Common myeloid progenitor, CD34-positive (primary cell): ENCODE measurements around the gene RHBG.
A peak's percentile ranks its signal among the peaks of the same experiment; 100 is the strongest.
"Not testable (repeated sequence)": the region's sequence is repeated elsewhere in the genome, so short reads cannot be mapped to it uniquely, and the experiment has no call there.

Experiments used
- CTCF ChIA-PET: fragments of 350-600 bp; sonication (Branson Sonifier 250); formaldehyde crosslinking; loops from one replicate; lab custom pipeline; 2021; ENCODE audit warnings: antibody characterized with exemption; lab: Charles Lee
- POLR2A ChIA-PET: fragments of 350-600 bp; sonication (Branson Sonifier 250); formaldehyde crosslinking; loops from one replicate; lab custom pipeline; 2021; ENCODE audit warnings: antibody characterized with exemption; lab: Charles Lee
- DNase-seq, 3 donors: peaks; one replicate each; pipeline versions ENCODE4 v3.0.0 to v3.0.0-alpha.2; 2013
- H3K27ac ChIP-seq, 2 experiments: 1 replicate in 1 of 2; 2 replicates in 1 of 2; pipeline ENCODE4 v1.7.0; 2013; ENCODE audit warnings: inconsistent platforms in 2 of 2, low read length in 2 of 2, mild to moderate bottlenecking in 2 of 2, low read depth in 1 of 2, moderate library complexity in 1 of 2; ENCODE audit not compliant: severe bottlenecking in 2 of 2, insufficient read depth in 1 of 2, poor library complexity in 1 of 2
- H3K27me3 ChIP-seq, 5 experiments: replicated peaks in 2 of 5; 1 replicate in 3 of 5; 2 replicates in 2 of 5; pipeline versions ENCODE4 v1.6.1 to v1.7.0; 2013; ENCODE audit warnings: low read length in 4 of 5, mild to moderate bottlenecking in 2 of 5, moderate library complexity in 2 of 5, inconsistent platforms in 1 of 5; ENCODE audit not compliant: insufficient read depth in 5 of 5, control insufficient read depth in 4 of 5
- H3K36me3 ChIP-seq, 4 experiments: 1 replicate in 2 of 4; 2 replicates in 2 of 4; pipeline versions ENCODE4 v1.6.1 to v1.7.0; 2013; ENCODE audit warnings: low read length in 3 of 4, control low read depth in 1 of 4, mild to moderate bottlenecking in 1 of 4; ENCODE audit not compliant: control insufficient read depth in 4 of 4, insufficient read depth in 4 of 4
- H3K4me1 ChIP-seq, 4 experiments: 1 replicate in 3 of 4; 2 replicates in 1 of 4; pipeline versions ENCODE4 v1.6.1 to v1.7.1; 2013; ENCODE audit warnings: low read length in 3 of 4, mild to moderate bottlenecking in 3 of 4, control low read depth in 1 of 4, inconsistent platforms in 1 of 4, moderate library complexity in 1 of 4; ENCODE audit not compliant: control insufficient read depth in 4 of 4, insufficient read depth in 4 of 4; ENCODE audit errors: control extremely low read depth in 1 of 4
- H3K4me3 ChIP-seq, 7 experiments: 1 replicate in 4 of 7; 2 replicates in 3 of 7; pipeline versions ENCODE4 v1.5.1 to v1.7.0; 2013; ENCODE audit warnings: mild to moderate bottlenecking in 7 of 7, low read length in 6 of 7, moderate library complexity in 6 of 7, inconsistent platforms in 2 of 7, low read depth in 2 of 7, control low read depth in 1 of 7; ENCODE audit not compliant: insufficient read depth in 4 of 7, control insufficient read depth in 1 of 7; ENCODE audit errors: extremely low read depth in 1 of 7
- H3K9me3 ChIP-seq, 5 experiments: 1 replicate in 4 of 5; 2 replicates in 1 of 5; pipeline versions ENCODE4 v1.6.1 to v1.7.1; 2013; ENCODE audit warnings: low read length in 4 of 5, mild to moderate bottlenecking in 2 of 5, inconsistent platforms in 1 of 5, low read depth in 1 of 5, moderate library complexity in 1 of 5; ENCODE audit not compliant: control insufficient read depth in 4 of 5, insufficient read depth in 2 of 5; ENCODE audit errors: control extremely low read depth in 1 of 5
- WGBS: methylation state at CpG from one replicate; pipeline ENCODE4 v1.1.5; 2013; ENCODE audit not compliant: insufficient coverage; 5-methylcytosine and 5-hydroxymethylcytosine counted together

Gene RHBG

GRCh38 chr1:156337888-156338179, 31.2 kb upstream of the RHBG start:
- peak overlapping the region; percentile 50 to 86 for H3K27ac ChIP-seq
- no peak for DNase-seq
- H3K4me1 ChIP-seq, result peaks cover 6 to 22% (median 17%) of the 10 kb centered on the region in 4 experiments
- no peaks in the 10 kb centered on the region for H3K9me3 ChIP-seq
- H3K27me3 ChIP-seq, result no peaks in the 10 kb centered on the region
- peaks cover 8 to 28% (median 20%) of the 10 kb centered on the region in 4 experiments for H3K36me3 ChIP-seq
- H3K4me3 ChIP-seq, result peak overlapping the region; percentile 73 to 98 (median 92)
- ChIA-PET CTCF (interaction anchor here (1.2 to 1.4 kb wide), 4 partner anchors 9 to 60 kb away, joined by 3 to 5 read pairs (median 3); no protein-coding TSS in a partner anchor), POLR2A (no interaction called here)
- whole genome bisulfite sequencing, result 0% methylated on average over 14 of the region's 14 CpGs

GRCh38 chr1:156338180-156338976, 30.6 kb upstream of the RHBG start, which contains the start of the genes CCT3 and TSACC:
TSS of gene CCT3 (minus strand) at chr1:156338292. CDS start at chr1:156338184, 108 bp downstream.
TSS of gene TSACC (plus strand) at chr1:156338526. CDS start at chr1:156339758, 1,232 bp downstream.
- peak; percentile 100 for DNase-seq
- WGBS, result under 1% methylated on average over 37 of the region's 47 CpGs

GRCh38 chr1:156342166-156342955, 26.6 kb upstream of the RHBG start:
- ChIA-PET POLR2A (interaction anchor here (0.6 kb wide), 1 partner anchor 10 kb away, joined by 6 read pairs; no protein-coding TSS in a partner anchor), CTCF (interaction anchor here (1.0 to 1.2 kb wide), 2 partner anchors 14 to 59 kb away, joined by 3 read pairs; no protein-coding TSS in a partner anchor)
- peak in 1 of 3 donors; percentile 15 for DNase-seq
- Histone ChIP-seq H3K27ac (no peak overlapping the region), H3K4me1 (peaks cover under 1 to 4% (median 2%) of the 10 kb centered on the region in 4 experiments), H3K4me3 (no peak overlapping the region), H3K27me3 (peaks cover 0 to 6% (median 0%) of the 10 kb centered on the region in 5 experiments), H3K9me3 (no peaks in the 10 kb centered on the region), H3K36me3 (no peaks in the 10 kb centered on the region)
- WGBS, result no CpG with 5 or more reads among the region's 1 CpG

More at GRCh38 chr1:156338180-156338976, 30.6 kb upstream of the RHBG start, which contains the start of the genes CCT3 and TSACC:
- Histone ChIP-seq H3K27ac (peak within 1 kb of the TSS; percentile 50 to 86), H3K27me3 (no peaks in the 10 kb centered on the region), H3K36me3 (peaks cover 8 to 25% (median 18%) of the 10 kb centered on the region in 4 experiments), H3K9me3 (no peaks in the 10 kb centered on the region), H3K4me1 (peaks cover 6 to 22% (median 17%) of the 10 kb centered on the region in 4 experiments), H3K4me3 (peak within 1 kb of the TSS; percentile 73 to 98 (median 92))
- POLR2A ChIA-PET, result no interaction called here
- CTCF ChIA-PET, result interaction anchor here (1.2 to 1.3 kb wide), 3 partner anchors 8 to 60 kb away, joined by 3 to 5 read pairs (median 3); no protein-coding TSS in a partner anchor

GRCh38 chr1:156344409-156344808, 24.6 kb upstream of the RHBG start:
- Histone ChIP-seq H3K4me3 (no peak overlapping the region), H3K27ac (no peak overlapping the region), H3K9me3 (no peaks in the 10 kb centered on the region), H3K36me3 (no peaks in the 10 kb centered on the region), H3K4me1 (no peaks in the 10 kb centered on the region), H3K27me3 (peaks cover 0 to 9% (median 0%) of the 10 kb centered on the region in 5 experiments)
- no peak for DNase-seq
- 100% methylated on average over 1 of the region's 3 CpGs for WGBS
- ChIA-PET CTCF (interaction anchor here (0.6 to 1.1 kb wide), 7 partner anchors 9 to 258 kb away, joined by 3 to 7 read pairs (median 3); no protein-coding TSS in a partner anchor), POLR2A (no interaction called here)

GRCh38 chr1:156346035-156346434, 23.0 kb upstream of the RHBG start:
- DNase-seq, POLR2A ChIA-PET, H3K4me3 ChIP-seq, H3K36me3 ChIP-seq, H3K4me1 ChIP-seq, H3K27me3 ChIP-seq, H3K9me3 ChIP-seq, H3K27ac ChIP-seq: not testable (repeated sequence)
- CTCF ChIA-PET, result interaction anchor here (0.7 to 2.4 kb wide), 3 partner anchors 8 to 100 kb away, joined by 3 to 8 read pairs (median 3); partner anchors contain the start of genes CCT3 and TSACC
- 100% methylated on average over 1 of the region's 2 CpGs for WGBS

- POLR2A ChIA-PET, result no interaction called here
- H3K4me1 ChIP-seq, result no peaks in the 10 kb centered on the region
- DNase-seq, result no peak
These were observed 22.4 kb upstream of the RHBG start for GRCh38 chr1:156346636-156347035.

More at GRCh38 chr1:156346636-156347035, 22.4 kb upstream of the RHBG start:
- Histone ChIP-seq H3K27me3 (peaks cover 0 to 9% (median 0%) of the 10 kb centered on the region in 5 experiments), H3K4me3 (no peak overlapping the region), H3K27ac (no peak overlapping the region), H3K9me3 (no peaks in the 10 kb centered on the region), H3K36me3 (no peaks in the 10 kb centered on the region)
- CTCF ChIA-PET, result interaction anchor here (0.7 to 2.4 kb wide), 2 partner anchors 9 to 99 kb away, joined by 3 to 8 read pairs; partner anchors contain the start of genes CCT3 and TSACC
- WGBS, result 96% methylated on average over 2 of the region's 2 CpGs
